Endothelial cell of umbilical vein (primary cell): ENCODE results near the gene RAP1GAP2. TPM values are rescaled to one million over a fixed set of nuclear protein-coding genes. Genes with fewer than 3 reads are reported as not detected.

Source experiments
- BruUV-seq: library from RNA; stranded (reverse); fragments of 400-500 nt; replicated peaks from 2 replicates; lab custom pipeline; 2021; lab: Mats Ljungman, UMichigan
- CTCF ChIA-PET: fragments of 300-600, 350-600 bp; sonication (Branson Sonifier 250); formaldehyde crosslinking; loops from one replicate; lab custom pipeline; 2021; ENCODE audit warnings: antibody characterized with exemption, inconsistent platforms; lab: Charles Lee
- POLR2A ChIA-PET: fragments of 300-600, 350-600 bp; sonication (Branson Sonifier 250); formaldehyde crosslinking; loops from one replicate; lab custom pipeline; 2021; ENCODE audit warnings: antibody characterized with exemption, inconsistent platforms; lab: Charles Lee
- DNase-seq: peaks from one replicate; pipeline ENCODE4 v3.0.0-alpha.2; 2011; ENCODE audit warnings: low read depth, low spot score
- FAIRE-seq: peaks from 2 replicates; lab custom pipeline; 2011; peaks lifted over from hg19 to GRCh38; lab: Jason Lieb, UNC
- H2AFZ ChIP-seq: 2 replicates; pipeline ENCODE4 v1.6.0; 2012; ENCODE audit warnings: low read depth, low read length, control low read depth, inconsistent platforms
- H3K27ac ChIP-seq: 2 replicates; pipeline ENCODE4 v1.5.1; 2011; ENCODE audit warnings: low read depth, mild to moderate bottlenecking, control low read depth, low read length, moderate library complexity; ENCODE audit not compliant: insufficient read depth
- H3K27me3 ChIP-seq, 2 experiments: 2 replicates each; pipeline versions ENCODE4 v1.6.0 to v1.6.1; 2011; ENCODE audit warnings: low read length in 2 of 2, mixed read lengths in 1 of 2; ENCODE audit not compliant: control insufficient read depth in 2 of 2, insufficient read depth in 2 of 2
- H3K36me3 ChIP-seq, 2 experiments: 2 replicates in 1 of 2; 3 replicates in 1 of 2; pipeline ENCODE4 v1.5.1; 2011; ENCODE audit warnings: low read length in 2 of 2, mild to moderate bottlenecking in 1 of 2, moderate library complexity in 1 of 2; ENCODE audit not compliant: control insufficient read depth in 2 of 2, insufficient read depth in 2 of 2; ENCODE audit errors: extremely low read depth in 1 of 2
- H3K4me1 ChIP-seq: 3 replicates; pipeline ENCODE4 v1.5.1; 2011; ENCODE audit warnings: mild to moderate bottlenecking, low read length; ENCODE audit not compliant: control insufficient read depth, insufficient read depth; ENCODE audit errors: extremely low read depth
- H3K4me2 ChIP-seq: 2 replicates; pipeline ENCODE4 v1.6.1; 2011; ENCODE audit warnings: low read length, control low read depth, mixed read lengths; ENCODE audit not compliant: insufficient read depth
- H3K4me3 ChIP-seq, 3 experiments: fragments of 200-600 bp in 1 of 3; sonication (generic), shearing (Covaris generic) in 1 of 3; replicated peaks in 1 of 3; 2 replicates each; pipeline ENCODE4 v1.5.1; 2011 to 2016; ENCODE audit warnings: control low read depth in 3 of 3, low read length in 3 of 3, mild to moderate bottlenecking in 2 of 3, inconsistent platforms in 1 of 3, low read depth in 1 of 3, moderate library complexity in 1 of 3; ENCODE audit not compliant: insufficient read depth in 1 of 3
- H3K79me2 ChIP-seq: 2 replicates; pipeline ENCODE4 v1.6.0; 2012; ENCODE audit warnings: low read length, inconsistent platforms; ENCODE audit not compliant: control insufficient read depth, insufficient read depth
- H3K9ac ChIP-seq: replicated peaks from 2 replicates; pipeline ENCODE3; 2011; ENCODE audit warnings: low read length, control low read depth; ENCODE audit not compliant: insufficient read depth; ENCODE audit errors: extremely low read depth
- H3K9me1 ChIP-seq: replicated peaks from 3 replicates; pipeline ENCODE4 v1.6.0; 2011; ENCODE audit warnings: mild to moderate bottlenecking, low read length; ENCODE audit not compliant: control insufficient read depth, insufficient read depth; ENCODE audit errors: extremely low read depth
- H3K9me3 ChIP-seq: replicated peaks from 2 replicates; pipeline ENCODE4 v1.5.1; 2012; ENCODE audit warnings: low read length, inconsistent platforms; ENCODE audit not compliant: control insufficient read depth, insufficient read depth
- H4K20me1 ChIP-seq: replicated peaks from 2 replicates; pipeline ENCODE3; 2011; ENCODE audit warnings: mild to moderate bottlenecking, low read length; ENCODE audit not compliant: control insufficient read depth, insufficient read depth; ENCODE audit errors: extremely low read depth
- EZH2 ChIP-seq: IDR thresholded peaks from 2 replicates; pipeline ENCODE4 v1.6.1; 2012; ENCODE audit warnings: borderline replicate concordance, low read depth, mild to moderate bottlenecking, moderate library complexity, low read length, inconsistent platforms; ENCODE audit not compliant: severe bottlenecking
- FOS ChIP-seq: IDR thresholded peaks from 2 replicates; pipeline ENCODE4 v1.6.1; 2011; ENCODE audit warnings: mild to moderate bottlenecking, low read length, moderate library complexity, borderline replicate concordance; ENCODE audit not compliant: insufficient read depth
- GATA2 ChIP-seq: IDR thresholded peaks from 2 replicates; pipeline ENCODE4 v1.7.0; 2011; ENCODE audit warnings: low read depth, mild to moderate bottlenecking, moderate library complexity, mixed read lengths, low read length; ENCODE audit not compliant: insufficient read length, insufficient read depth
- JUN ChIP-seq: IDR thresholded peaks from 2 replicates; pipeline ENCODE4 v1.6.1; 2011; ENCODE audit warnings: borderline replicate concordance, low read depth; ENCODE audit not compliant: insufficient read length, insufficient read depth
- MYC ChIP-seq: IDR thresholded peaks from one replicate; pipeline ENCODE4 v1.6.1; 2011; ENCODE audit warnings: mild to moderate bottlenecking, low read depth, low read length
- POLR2A ChIP-seq: IDR thresholded peaks from 2 replicates; pipeline ENCODE4 v1.6.1; 2012; ENCODE audit warnings: low read depth, mild to moderate bottlenecking, control low read depth, low read length
- POLR2AphosphoS5 ChIP-seq: IDR thresholded peaks from 2 replicates; pipeline ENCODE4 v1.6.1; 2012; ENCODE audit warnings: low read depth, mild to moderate bottlenecking, control low read depth, low read length, moderate library complexity; ENCODE audit not compliant: insufficient read depth
- dilution Hi-C: fragments of 300-500 bp; cut with MboI; formaldehyde crosslinking; loops from one replicate; pipeline ENCODE4 v1.15.0; 2019; ENCODE audit warnings: low sequenced_read_pairs; ENCODE audit not compliant: extremely low pct_ligation_motif_present
- intact Hi-C: fragments of 100-400 bp; cut with micrococcal nuclease; formaldehyde crosslinking; loops from one replicate; pipeline ENCODE4 v1.10.0; 2022
- polyA plus RNA-seq, 4 experiments: library from polyadenylated mRNA; depleted of rRNA in 3 of 4; stranded (reverse) in 3 of 4; unstranded in 1 of 4; fragments of >200 nt; gene quantifications; 2 replicates each; pipeline versions ENCODE4 v1.2.1 to v1.2.3, GENCODE V29; 2011 to 2012; ENCODE audit warnings: missing spikeins in 1 of 4
- total RNA-seq: library from RNA; stranded (reverse); gene quantifications from 2 replicates; pipeline ENCODE4 v1.2.3, GENCODE V29; 2021
- TF ChIP-seq, protein P1 (sequence below), 2 donors: IDR thresholded peaks; 1 replicate in 1 of 2; 2 replicates in 1 of 2; pipeline ENCODE4 v1.5.1; 2011; ENCODE audit warnings: low read length in 2 of 2, mild to moderate bottlenecking in 2 of 2, moderate library complexity in 2 of 2, control low read depth in 1 of 2, inconsistent platforms in 1 of 2, low read depth in 1 of 2; ENCODE audit not compliant: insufficient read depth in 1 of 2; ENCODE audit errors: extremely low read depth in 1 of 2
- TF ChIP-seq, protein P2 (sequence below): IDR thresholded peaks from 2 replicates; pipeline ENCODE4 v1.6.1; 2011; ENCODE audit not compliant: insufficient read depth, insufficient read length

RAP1GAP2 gene
- total and polyA plus RNA-seq, 2 donors (not counting 3 experiments of a cell fraction or from before 2014, with no cell fraction given), result 1.4 to 3.6 TPM

DNA sequence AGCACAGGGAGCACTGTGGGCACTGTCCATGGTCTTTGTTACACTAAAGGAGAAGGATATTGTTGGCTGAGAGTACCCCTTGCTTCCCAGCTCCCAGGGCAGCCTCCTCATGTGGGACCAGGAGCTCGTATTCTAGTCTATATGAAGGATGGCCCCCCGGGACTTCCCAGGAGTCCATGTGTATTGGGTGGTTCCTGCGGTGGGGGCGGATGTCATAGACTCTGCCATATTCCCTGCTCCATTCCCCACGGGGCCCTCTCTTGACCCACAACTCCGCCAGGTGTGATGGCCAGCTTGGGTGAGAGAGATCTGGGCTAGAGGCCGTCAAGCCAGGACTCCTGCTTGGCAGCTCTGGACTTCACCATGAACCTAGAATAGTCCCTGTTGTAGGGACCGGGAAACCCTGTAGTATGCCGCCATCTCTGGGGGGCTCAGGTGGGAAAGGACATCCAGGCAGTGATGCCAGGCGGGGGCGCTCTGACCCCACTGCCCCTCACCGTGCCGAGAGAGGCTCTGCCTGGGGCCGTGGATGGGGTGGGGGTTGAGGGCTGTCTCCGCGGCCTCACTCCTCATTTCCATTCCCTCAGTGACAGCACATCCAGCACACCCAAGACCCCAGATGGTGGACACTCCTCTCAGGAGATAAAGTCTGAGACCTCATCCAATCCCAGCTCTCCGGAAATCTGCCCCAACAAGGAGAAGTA, 229.3 kb downstream of the RAP1GAP2 start:
- H3K4me2 ChIP-seq, result no peak overlapping the region
- peaks cover 10% of the 10 kb centered on the region for H3K4me1 ChIP-seq
- no peaks in the 10 kb centered on the region for H3K9me3 ChIP-seq
- TF ChIP-seq, protein P1, sequence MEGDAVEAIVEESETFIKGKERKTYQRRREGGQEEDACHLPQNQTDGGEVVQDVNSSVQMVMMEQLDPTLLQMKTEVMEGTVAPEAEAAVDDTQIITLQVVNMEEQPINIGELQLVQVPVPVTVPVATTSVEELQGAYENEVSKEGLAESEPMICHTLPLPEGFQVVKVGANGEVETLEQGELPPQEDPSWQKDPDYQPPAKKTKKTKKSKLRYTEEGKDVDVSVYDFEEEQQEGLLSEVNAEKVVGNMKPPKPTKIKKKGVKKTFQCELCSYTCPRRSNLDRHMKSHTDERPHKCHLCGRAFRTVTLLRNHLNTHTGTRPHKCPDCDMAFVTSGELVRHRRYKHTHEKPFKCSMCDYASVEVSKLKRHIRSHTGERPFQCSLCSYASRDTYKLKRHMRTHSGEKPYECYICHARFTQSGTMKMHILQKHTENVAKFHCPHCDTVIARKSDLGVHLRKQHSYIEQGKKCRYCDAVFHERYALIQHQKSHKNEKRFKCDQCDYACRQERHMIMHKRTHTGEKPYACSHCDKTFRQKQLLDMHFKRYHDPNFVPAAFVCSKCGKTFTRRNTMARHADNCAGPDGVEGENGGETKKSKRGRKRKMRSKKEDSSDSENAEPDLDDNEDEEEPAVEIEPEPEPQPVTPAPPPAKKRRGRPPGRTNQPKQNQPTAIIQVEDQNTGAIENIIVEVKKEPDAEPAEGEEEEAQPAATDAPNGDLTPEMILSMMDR (IDR thresholded peaks at IDR 0.05; ENCODE audit: extremely low read depth in 1 of 2, insufficient read depth in 1 of 2, low read depth in 1 of 2, low read length in 2 of 2), result no peak
- TF ChIP-seq, protein P2, sequence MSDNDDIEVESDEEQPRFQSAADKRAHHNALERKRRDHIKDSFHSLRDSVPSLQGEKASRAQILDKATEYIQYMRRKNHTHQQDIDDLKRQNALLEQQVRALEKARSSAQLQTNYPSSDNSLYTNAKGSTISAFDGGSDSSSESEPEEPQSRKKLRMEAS, result no peak
- no peak for TF ChIP-seq EZH2
- no peak for TF ChIP-seq GATA2
- TF ChIP-seq POLR2A, result no peak
- TF ChIP-seq POLR2AphosphoS5, result no peak
- TF ChIP-seq MYC, result no peak
- no peak for TF ChIP-seq JUN
- no peak for TF ChIP-seq FOS
- POLR2A ChIA-PET, result no interaction called here
- no peaks in the 10 kb centered on the region for H4K20me1 ChIP-seq
- H2AFZ ChIP-seq, result no peak overlapping the region
- intact Hi-C loops (no loop called here), dilution Hi-C loops (no loop called here)
- H3K27ac ChIP-seq, result no peak overlapping the region
- BruUV-seq, result no TSS peak
- no peaks in the 10 kb centered on the region for H3K27me3 ChIP-seq
- CTCF ChIA-PET, result no interaction called here
- no peaks in the 10 kb centered on the region for H3K9me1 ChIP-seq
- FAIRE-seq (no peak), DNase-seq (no peak)
- H3K9ac ChIP-seq, result no peak overlapping the region
- no peaks in the 10 kb centered on the region for H3K36me3 ChIP-seq
- H3K79me2 ChIP-seq, result no peaks in the 10 kb centered on the region
- no peak overlapping the region for H3K4me3 ChIP-seq
